ENCODE data around the gene KRTAP10-9. TPM values are rescaled to one million over a fixed set of nuclear protein-coding genes. Genes with fewer than 3 reads are reported as not detected.
A peak's percentile ranks its signal among the peaks of the same experiment; 100 is the strongest.

The KRTAP10-9 gene
- total and polyA plus RNA-seq, 2 of the 8 experiments (the other 6 are each of a cell fraction or from before 2014, with no cell fraction given): not detected

GRCh38 chr21:44615911-44616590, 10.8 kb upstream of the KRTAP10-9 start:
- Histone ChIP-seq H3K4me3 (ENCODE audit: extremely low read depth in 1 of 4, insufficient read depth in 2 of 4, low read depth in 3 of 4, low read length in 4 of 4) (no peak overlapping the region), H3K27ac (ENCODE audit: low read depth, low read length) (no peak overlapping the region), H3K4ac (replicated peaks; ENCODE audit: insufficient read length, low read depth, low read length) (peak overlapping the region; percentile 76), H2BK12ac (ENCODE audit: low read depth, low read length) (peak overlapping the region; percentile 84; the same call in 1 of the 2 replicates), H2AFZ (ENCODE audit: low read length) (no peak overlapping the region), H2BK15ac (ENCODE audit: low read length) (peak overlapping the region; percentile 88; the same call in 1 of the 2 replicates), H4K5ac (ENCODE audit: insufficient read length, low read depth, low read length) (no peak overlapping the region), H3K56ac (replicated peaks; ENCODE audit: insufficient read length, low read depth, low read length) (no peak overlapping the region), H3K14ac (ENCODE audit: insufficient read length) (no peak overlapping the region), H3K23me2 (ENCODE audit: low read depth, low read length) (no peaks in the 10 kb centered on the region), H4K20me1 (replicated peaks in 1 of 2; ENCODE audit: control insufficient read depth in 1 of 2, insufficient read depth in 2 of 2, low read length in 2 of 2) (peaks cover 0 to 1% of the 10 kb centered on the region in 2 experiments), H2BK120ac (replicated peaks; ENCODE audit: low read depth, low read length) (no peak overlapping the region), H3K79me2 (ENCODE audit: control insufficient read depth in 1 of 2, insufficient read depth in 2 of 2, low read length in 2 of 2) (no peaks in the 10 kb centered on the region), H2BK5ac (ENCODE audit: low read depth, low read length) (peak overlapping the region; percentile 60; the same call in 1 of the 2 replicates), H3K9me3 (ENCODE audit: insufficient read depth in 2 of 2, low read depth in 1 of 2, low read length in 1 of 2) (peaks cover 12 to 13% of the 10 kb centered on the region in 2 experiments), H3K4me2 (ENCODE audit: insufficient read depth in 1 of 2, low read depth in 2 of 2, low read length in 2 of 2) (no peak overlapping the region), H2BK20ac (ENCODE audit: low read length) (peak overlapping the region; percentile 66; the same call in 1 of the 2 replicates), H3K27me3 (replicated peaks in 1 of 4; ENCODE audit: control insufficient read depth in 3 of 4, extremely low read depth in 1 of 4, insufficient read depth in 3 of 4, low read length in 3 of 4) (no peaks in the 10 kb centered on the region), H4K8ac (ENCODE audit: extremely low read depth, insufficient read depth, low read length) (peak overlapping the region; percentile 48), H4K91ac (replicated peaks; ENCODE audit: insufficient read length, low read length) (peak overlapping the region; percentile 69), H3K79me1 (ENCODE audit: low read depth, low read length) (no peaks in the 10 kb centered on the region; the same call in 1 of the 2 replicates), H3K18ac (ENCODE audit: extremely low read depth, low read length) (peak overlapping the region; percentile 32; the same call in 1 of the 2 replicates), H2AK5ac (ENCODE audit: low read depth, low read length) (no peak overlapping the region), H3K36me3 (ENCODE audit: control insufficient read depth in 2 of 4, insufficient read depth in 4 of 4, low read length in 3 of 4) (no peaks in the 10 kb centered on the region), H3K4me1 (replicated peaks in 1 of 4; ENCODE audit: control insufficient read depth in 3 of 4, insufficient read depth in 4 of 4, low read length in 3 of 4) (peaks cover 0 to 6% (median 2%) of the 10 kb centered on the region in 4 experiments; a peak in 4 of 7 replicates), H3K9ac (replicated peaks in 1 of 4; ENCODE audit: extremely low read depth in 1 of 4, low read depth in 3 of 4, low read length in 3 of 4) (no peak overlapping the region), H3K23ac (ENCODE audit: insufficient read length) (no peak overlapping the region)
- no peak for TF ChIP-seq TAF7 (optimal IDR thresholded peaks at IDR 0.05; ENCODE audit: borderline replicate concordance, low read depth, low read length)
- no peak for TF ChIP-seq SUZ12 (IDR thresholded peaks at IDR 0.05; ENCODE audit: low read length)
- no peak for TF ChIP-seq SIRT6 (IDR thresholded peaks at IDR 0.05; ENCODE audit: low read length)
- no peak for TF ChIP-seq KDM4A (IDR thresholded peaks at IDR 0.05; ENCODE audit: low read depth, low read length, severe bottlenecking)
- no peak for TF ChIP-seq BACH1 (IDR thresholded peaks at IDR 0.05; ENCODE audit: low read length)
- no peak for TF ChIP-seq KDM5A (IDR thresholded peaks at IDR 0.05; ENCODE audit: low read length)
- no peak for TF ChIP-seq CHD1 (IDR thresholded peaks at IDR 0.05; ENCODE audit: low read depth, low read length)
- no peak for TF ChIP-seq KDM1A (IDR thresholded peaks at IDR 0.05; ENCODE audit: borderline replicate concordance, low read length)
- no peak for TF ChIP-seq HDAC6 (IDR thresholded peaks at IDR 0.05; ENCODE audit: low read depth, low read length)
- no peak for TF ChIP-seq CREB1 (IDR thresholded peaks at IDR 0.05)
- TF ChIP-seq TEAD4 (IDR thresholded peaks at IDR 0.05; ENCODE audit: low read depth, low read length): no peak
- POLR2A ChIA-PET (ENCODE audit: partially characterized antibody): interaction anchor here (0.7 to 1.7 kb wide), 3 partner anchors 88 to 96 kb away, joined by 3 read pairs; no protein-coding TSS in a partner anchor
- WGBS, 2 experiments (ENCODE audit: extremely low coverage in 1 of 2, insufficient coverage in 1 of 2, insufficient read length in 1 of 2, insufficient replicate concordance in 2 of 2, low coverage in 1 of 2, low lambda C conversion rate in 2 of 2, missing lambda C conversion rate in 1 of 2): 91% methylated on average over 16 of the region's 17 CpGs; no CpG with 5 or more reads in 1 of the 2 experiments
- CTCF ChIA-PET (ENCODE audit: partially characterized antibody): interaction anchor here (0.9 to 4.0 kb wide), 7 partner anchors 10 to 183 kb away, joined by 3 to 16 read pairs (median 4); partner anchors contain the start of genes KRTAP10-5 and KRTAP10-9
- DNase-seq (ENCODE audit: low read depth in 1 of 2, low spot score in 2 of 2) (peak in 1 of 2 experiments; percentile 43), FAIRE-seq (no peak)

Measured in H1 (cell line).